Liver (tissue), 9 donors: ENCODE results near the gene CDH24. TPM values are rescaled to one million over a fixed set of nuclear protein-coding genes. Genes with fewer than 3 reads are reported as not detected.

Experiments
- DNase-seq: peaks from one replicate; pipeline ENCODE4 v3.0.0-alpha.2; 2017; ENCODE audit warnings: low spot score
- H3K27ac ChIP-seq, 2 donors: one replicate each; pipeline ENCODE4 v1.7.0; 2013; ENCODE audit warnings: inconsistent platforms in 2 of 2, low read length in 2 of 2, control low read depth in 1 of 2, low read depth in 1 of 2, mild to moderate bottlenecking in 1 of 2
- H3K27me3 ChIP-seq, 4 donors: one replicate each; pipeline versions ENCODE4 v1.6.1 to v1.7.0; 2013; ENCODE audit warnings: low read length in 3 of 4, inconsistent platforms in 1 of 4, mild to moderate bottlenecking in 1 of 4, moderate library complexity in 1 of 4; ENCODE audit not compliant: control insufficient read depth in 4 of 4, insufficient read depth in 4 of 4
- H3K36me3 ChIP-seq, 4 donors: one replicate each; pipeline versions ENCODE4 v1.6.1 to v1.7.0; 2013; ENCODE audit warnings: low read length in 3 of 4, mild to moderate bottlenecking in 3 of 4, low read depth in 1 of 4, moderate library complexity in 1 of 4; ENCODE audit not compliant: control insufficient read depth in 4 of 4, insufficient read depth in 3 of 4
- H3K4me1 ChIP-seq, 4 donors: one replicate each; pipeline versions ENCODE4 v1.6.1 to v1.7.0; 2013; ENCODE audit warnings: low read length in 3 of 4, mild to moderate bottlenecking in 3 of 4, moderate library complexity in 1 of 4; ENCODE audit not compliant: control insufficient read depth in 4 of 4, insufficient read depth in 4 of 4
- H3K4me3 ChIP-seq, 3 donors: one replicate each; pipeline versions ENCODE4 v1.6.1 to v1.7.0; 2013; ENCODE audit warnings: low read length in 3 of 3, control low read depth in 1 of 3, low read depth in 1 of 3, mild to moderate bottlenecking in 1 of 3
- H3K9ac ChIP-seq, 2 donors: one replicate each; pipeline ENCODE4 v1.7.0; 2013; ENCODE audit warnings: low read length in 2 of 2, mild to moderate bottlenecking in 2 of 2, moderate library complexity in 2 of 2, control low read depth in 1 of 2, low read depth in 1 of 2
- H3K9me3 ChIP-seq, 4 donors: one replicate each; pipeline versions ENCODE4 v1.6.1 to v1.7.0; 2013; ENCODE audit warnings: low read length in 3 of 4; ENCODE audit not compliant: control insufficient read depth in 4 of 4
- EGR1 ChIP-seq, 2 donors: IDR thresholded peaks; 2 replicates each; pipeline ENCODE4 v1.6.1; 2016 to 2018; ENCODE audit warnings: antibody characterized with exemption in 2 of 2, low read depth in 2 of 2
- FOXA1 ChIP-seq: IDR thresholded peaks from 2 replicates; pipeline ENCODE4 v1.6.1; 2016; ENCODE audit warnings: antibody characterized with exemption
- FOXA2 ChIP-seq: IDR thresholded peaks from 2 replicates; pipeline ENCODE4 v1.6.1; 2016; ENCODE audit warnings: antibody characterized with exemption
- GABPA ChIP-seq, 2 donors: IDR thresholded peaks in 1 of 2; conservative IDR thresholded peaks in 1 of 2; 2 replicates each; pipeline ENCODE4 v1.6.1; 2016; ENCODE audit warnings: antibody characterized with exemption in 2 of 2, mild to moderate bottlenecking in 1 of 2, moderate library complexity in 1 of 2
- HNF4A ChIP-seq, 2 donors: conservative IDR thresholded peaks; 2 replicates each; pipeline ENCODE4 v1.6.1; 2016; ENCODE audit warnings: antibody characterized with exemption in 2 of 2, mild to moderate bottlenecking in 2 of 2
- HNF4G ChIP-seq: IDR thresholded peaks from 2 replicates; pipeline ENCODE4 v1.6.1; 2016; ENCODE audit warnings: antibody characterized with exemption
- JUND ChIP-seq, 2 donors: IDR thresholded peaks; 2 replicates each; pipeline ENCODE4 v1.6.1; 2016; ENCODE audit warnings: antibody characterized with exemption in 2 of 2
- NR2F2 ChIP-seq: IDR thresholded peaks from 2 replicates; pipeline ENCODE4 v1.6.1; 2016; ENCODE audit warnings: antibody characterized with exemption
- RAD21 ChIP-seq, 2 donors: IDR thresholded peaks; 2 replicates each; pipeline ENCODE4 v1.6.1; 2016; ENCODE audit warnings: antibody characterized with exemption in 2 of 2, mild to moderate bottlenecking in 2 of 2
- REST ChIP-seq: IDR thresholded peaks from 2 replicates; pipeline ENCODE4 v1.6.1; 2016; ENCODE audit warnings: antibody characterized with exemption, mild to moderate bottlenecking
- RXRA ChIP-seq, 2 donors: IDR thresholded peaks; 2 replicates each; pipeline ENCODE4 v1.6.1; 2017 to 2018; ENCODE audit warnings: antibody characterized with exemption in 2 of 2, mild to moderate bottlenecking in 1 of 2
- TAF1 ChIP-seq: conservative IDR thresholded peaks from 2 replicates; pipeline ENCODE4 v1.6.1; 2016; ENCODE audit warnings: antibody characterized with exemption, mild to moderate bottlenecking
- YY1 ChIP-seq: IDR thresholded peaks from 2 replicates; pipeline ENCODE4 v1.6.1; 2016; ENCODE audit warnings: antibody characterized with exemption, mild to moderate bottlenecking
- WGBS: extraction: QIAGEN DNeasy Blood & Tissue Kit; methylation state at CpG from one replicate; pipeline ENCODE4 v1.1.7; 2013; 5-methylcytosine and 5-hydroxymethylcytosine counted together
- polyA plus RNA-seq, 2 donors: library from polyadenylated mRNA; stranded (reverse) in 1 of 2; unstranded in 1 of 2; fragments of 200-250 nt in 1 of 2; fragments of >200 nt in 1 of 2; fragmentation: Nextera tagmentation in 1 of 2; extraction: Ambion mirVana in 1 of 2; gene quantifications; one replicate each; pipeline versions ENCODE4 v1.2.1 to v1.2.3, GENCODE V29; 2013 to 2015
- total RNA-seq, 2 donors: library from RNA; depleted of rRNA; stranded (reverse); fragments of >200 nt; gene quantifications; one replicate each; pipeline ENCODE4 v1.2.3, GENCODE V29; 2014
- TF ChIP-seq, protein P1 (sequence below): fragments of 150-350 bp; IDR thresholded peaks from 2 replicates; pipeline ENCODE4 v1.5.1; 2017; ENCODE audit warnings: improper control_type of control experiment, low read depth, low read length; ENCODE audit not compliant: missing input control
- TF ChIP-seq, protein P2 (sequence below): IDR thresholded peaks from 2 replicates; pipeline ENCODE4 v1.6.1; 2016; ENCODE audit warnings: antibody characterized with exemption
- TF ChIP-seq, protein P3 (sequence below): IDR thresholded peaks from 2 replicates; pipeline ENCODE4 v1.6.1; 2016; ENCODE audit warnings: antibody characterized with exemption
- TF ChIP-seq, protein P4 (sequence below): IDR thresholded peaks from 2 replicates; pipeline ENCODE4 v1.6.1; 2016; ENCODE audit warnings: antibody characterized with exemption
- donor health status: healthy.
- donor health status: healthy.
- donor health status: healthy.
- donor health status: healthy.
- donor health status: healthy.

Gene CDH24
- total and polyA plus RNA-seq, 4 donors, result 0.23 to 0.50 (median 0.38) TPM; not detected in 1

DNA sequence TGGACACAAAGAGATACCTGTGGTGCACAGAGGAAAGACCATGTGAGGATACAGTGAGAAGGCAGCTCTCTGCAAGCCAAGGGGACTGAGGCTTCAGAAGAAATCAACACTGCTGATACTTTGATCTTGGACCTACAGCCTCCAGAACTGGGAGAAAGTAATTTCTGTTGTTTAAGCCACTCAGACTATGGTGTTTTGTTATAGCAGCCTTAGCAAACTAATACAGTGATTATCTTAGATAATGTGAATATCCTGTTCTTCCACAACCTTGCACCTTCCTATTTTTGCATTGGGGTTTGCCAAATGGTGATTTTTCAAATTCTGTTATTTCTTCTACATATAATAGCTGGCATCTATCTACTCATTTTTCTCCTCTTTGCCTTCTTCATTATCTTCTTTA is 39.2 kb downstream of the CDH24 start:
- Histone ChIP-seq H3K9ac (no peak overlapping the region), H3K27me3 (no peaks in the 10 kb centered on the region), H3K4me3 (no peak overlapping the region), H3K9me3 (no peaks in the 10 kb centered on the region), H3K27ac (no peak overlapping the region), H3K4me1 (no peaks in the 10 kb centered on the region), H3K36me3 (no peaks in the 10 kb centered on the region)
- DNase-seq, result no peak
- TF ChIP-seq JUND (IDR thresholded peaks at IDR 0.05) (no peak), HNF4A (conservative IDR thresholded peaks at IDR 0.05) (no peak), RAD21 (IDR thresholded peaks at IDR 0.05) (no peak), YY1 (no peak), GABPA (IDR thresholded peaks at IDR 0.05 in 1 of 2, conservative IDR thresholded peaks at IDR 0.05 in 1 of 2) (no peak), REST (no peak), EGR1 (IDR thresholded peaks at IDR 0.05; ENCODE audit: low read depth in 2 of 2) (no peak), NR2F2 (no peak), HNF4G (no peak), TAF1 (no peak), FOXA1 (no peak), RXRA (IDR thresholded peaks at IDR 0.05) (no peak)
- TF ChIP-seq, protein P1, sequence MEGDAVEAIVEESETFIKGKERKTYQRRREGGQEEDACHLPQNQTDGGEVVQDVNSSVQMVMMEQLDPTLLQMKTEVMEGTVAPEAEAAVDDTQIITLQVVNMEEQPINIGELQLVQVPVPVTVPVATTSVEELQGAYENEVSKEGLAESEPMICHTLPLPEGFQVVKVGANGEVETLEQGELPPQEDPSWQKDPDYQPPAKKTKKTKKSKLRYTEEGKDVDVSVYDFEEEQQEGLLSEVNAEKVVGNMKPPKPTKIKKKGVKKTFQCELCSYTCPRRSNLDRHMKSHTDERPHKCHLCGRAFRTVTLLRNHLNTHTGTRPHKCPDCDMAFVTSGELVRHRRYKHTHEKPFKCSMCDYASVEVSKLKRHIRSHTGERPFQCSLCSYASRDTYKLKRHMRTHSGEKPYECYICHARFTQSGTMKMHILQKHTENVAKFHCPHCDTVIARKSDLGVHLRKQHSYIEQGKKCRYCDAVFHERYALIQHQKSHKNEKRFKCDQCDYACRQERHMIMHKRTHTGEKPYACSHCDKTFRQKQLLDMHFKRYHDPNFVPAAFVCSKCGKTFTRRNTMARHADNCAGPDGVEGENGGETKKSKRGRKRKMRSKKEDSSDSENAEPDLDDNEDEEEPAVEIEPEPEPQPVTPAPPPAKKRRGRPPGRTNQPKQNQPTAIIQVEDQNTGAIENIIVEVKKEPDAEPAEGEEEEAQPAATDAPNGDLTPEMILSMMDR, result no peak
- TF ChIP-seq, protein P2, sequence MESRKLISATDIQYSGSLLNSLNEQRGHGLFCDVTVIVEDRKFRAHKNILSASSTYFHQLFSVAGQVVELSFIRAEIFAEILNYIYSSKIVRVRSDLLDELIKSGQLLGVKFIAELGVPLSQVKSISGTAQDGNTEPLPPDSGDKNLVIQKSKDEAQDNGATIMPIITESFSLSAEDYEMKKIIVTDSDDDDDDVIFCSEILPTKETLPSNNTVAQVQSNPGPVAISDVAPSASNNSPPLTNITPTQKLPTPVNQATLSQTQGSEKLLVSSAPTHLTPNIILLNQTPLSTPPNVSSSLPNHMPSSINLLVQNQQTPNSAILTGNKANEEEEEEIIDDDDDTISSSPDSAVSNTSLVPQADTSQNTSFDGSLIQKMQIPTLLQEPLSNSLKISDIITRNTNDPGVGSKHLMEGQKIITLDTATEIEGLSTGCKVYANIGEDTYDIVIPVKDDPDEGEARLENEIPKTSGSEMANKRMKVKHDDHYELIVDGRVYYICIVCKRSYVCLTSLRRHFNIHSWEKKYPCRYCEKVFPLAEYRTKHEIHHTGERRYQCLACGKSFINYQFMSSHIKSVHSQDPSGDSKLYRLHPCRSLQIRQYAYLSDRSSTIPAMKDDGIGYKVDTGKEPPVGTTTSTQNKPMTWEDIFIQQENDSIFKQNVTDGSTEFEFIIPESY, result no peak
- TF ChIP-seq, protein P3, sequence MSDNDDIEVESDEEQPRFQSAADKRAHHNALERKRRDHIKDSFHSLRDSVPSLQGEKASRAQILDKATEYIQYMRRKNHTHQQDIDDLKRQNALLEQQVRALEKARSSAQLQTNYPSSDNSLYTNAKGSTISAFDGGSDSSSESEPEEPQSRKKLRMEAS, result no peak
- TF ChIP-seq, protein P4, sequence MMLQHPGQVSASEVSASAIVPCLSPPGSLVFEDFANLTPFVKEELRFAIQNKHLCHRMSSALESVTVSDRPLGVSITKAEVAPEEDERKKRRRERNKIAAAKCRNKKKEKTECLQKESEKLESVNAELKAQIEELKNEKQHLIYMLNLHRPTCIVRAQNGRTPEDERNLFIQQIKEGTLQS, result no peak

DNA sequence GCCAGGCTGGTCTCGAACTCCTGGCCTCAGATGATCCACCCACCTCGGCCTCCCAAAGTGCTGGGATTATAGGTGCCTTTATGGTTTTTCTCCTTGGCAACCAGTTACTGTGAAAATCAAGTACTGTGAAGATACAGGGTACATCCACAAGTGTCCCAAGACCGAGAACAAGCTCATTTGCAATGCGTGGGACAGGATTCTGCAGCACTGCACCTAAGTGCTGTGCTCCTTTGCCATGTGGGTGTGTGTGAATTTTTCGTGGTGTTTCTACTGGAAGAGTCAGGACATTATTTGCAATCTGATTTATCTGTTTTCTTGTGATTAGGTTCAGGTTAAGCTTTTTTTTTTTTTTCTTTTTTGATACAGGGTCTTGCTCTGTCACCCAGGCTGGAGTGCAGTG is 40.2 kb downstream of the CDH24 start:
- WGBS, result 86% methylated on average over 5 of the region's 5 CpGs
- H3K9me3 ChIP-seq, result no peaks in the 10 kb centered on the region
- no peaks in the 10 kb centered on the region for H3K36me3 ChIP-seq
- H3K4me1 ChIP-seq, result no peaks in the 10 kb centered on the region
- no peak for DNase-seq
- no peak overlapping the region for H3K4me3 ChIP-seq
- TF ChIP-seq RAD21 (IDR thresholded peaks at IDR 0.05), result no peak
- no peak for TF ChIP-seq EGR1 (IDR thresholded peaks at IDR 0.05; ENCODE audit: low read depth in 2 of 2)
- TF ChIP-seq FOXA2, result no peak
- TF ChIP-seq HNF4A (conservative IDR thresholded peaks at IDR 0.05), result no peak
- TF ChIP-seq, protein P4, result no peak
- TF ChIP-seq, protein P1, result no peak
- TF ChIP-seq HNF4G, result no peak
- no peak overlapping the region for H3K9ac ChIP-seq
- H3K27me3 ChIP-seq, result no peaks in the 10 kb centered on the region
- no peak overlapping the region for H3K27ac ChIP-seq
